Astrocyte (in vitro differentiated cells and primary cell): ENCODE data around the gene INSIG2.

Experiments
- CTCF ChIP-seq: IDR thresholded peaks from 2 replicates; pipeline ENCODE4 v1.5.1; 2011; ENCODE audit warnings: low read depth, mild to moderate bottlenecking, inconsistent platforms, low read length, moderate library complexity; ENCODE audit not compliant: insufficient read depth
- EZH2 ChIP-seq: IDR thresholded peaks from 2 replicates; pipeline ENCODE4 v1.6.1; 2012; ENCODE audit warnings: mild to moderate bottlenecking, low read length, inconsistent platforms; ENCODE audit not compliant: insufficient read depth

DNA sequence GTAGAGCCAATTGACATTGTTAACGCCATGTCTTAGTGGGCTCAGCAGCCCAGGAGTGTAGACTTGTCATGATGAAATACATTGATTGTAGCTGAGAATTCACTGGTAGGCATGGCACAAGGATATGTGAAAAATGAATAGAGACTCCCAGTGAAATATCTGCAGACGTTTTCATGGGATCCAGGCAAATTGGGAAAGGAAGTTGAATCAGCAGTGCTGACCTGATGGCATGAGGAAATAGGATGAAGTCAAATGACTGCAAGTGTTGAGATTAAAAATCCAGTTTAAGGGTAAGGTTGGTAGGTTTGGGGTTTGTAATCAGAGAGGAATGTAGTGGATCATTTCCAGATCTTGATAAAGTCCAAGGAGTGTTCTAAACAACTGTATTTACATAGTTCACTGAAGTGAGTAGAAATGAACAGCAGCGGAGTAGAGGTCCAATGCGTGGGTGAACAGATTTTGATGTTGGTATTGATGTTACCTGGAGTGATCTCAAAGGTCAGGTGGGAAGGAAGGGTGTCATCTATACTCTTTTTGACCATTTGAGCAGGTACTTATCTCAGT lies 24.6 kb downstream of the INSIG2 start:
- TF ChIP-seq EZH2 (no peak), CTCF (no peak)
